Measurements from ENCODE around the gene RTN4RL1.

- TF ChIP-seq CTCF (IDR thresholded peaks at IDR 0.05; ENCODE audit: low read length) (no peak), EZH2 (IDR thresholded peaks at IDR 0.05; ENCODE audit: borderline replicate concordance, low read length) (no peak)
Observed at GRCh38 chr17:2065949-2066400, 40.8 kb upstream of the RTN4RL1 start.

Data from OCI-LY1 (cell line).